Stomach (tissue), 4 donors: ENCODE measurements around the gene CCDC148.

Source experiments
- POLR2A ChIP-seq, 4 donors: fragments of 450-650 bp; IDR thresholded peaks; one replicate each; pipeline ENCODE4 v1.6.1; 2016; ENCODE audit warnings: antibody characterized with exemption in 4 of 4, control low read depth in 2 of 4, mild to moderate bottlenecking in 1 of 4, moderate library complexity in 1 of 4
- TF ChIP-seq, protein P1 (sequence below), 7 experiments: fragments of 450-650 bp in 4 of 7; fragments of 200-600 bp in 3 of 7; sonication (generic) in 3 of 7; IDR thresholded peaks; one replicate each; pipeline ENCODE4 v1.5.1; 2016 to 2019; ENCODE audit warnings: antibody characterized with exemption in 7 of 7, control low read depth in 2 of 7, mild to moderate bottlenecking in 1 of 7

- no peak for TF ChIP-seq POLR2A (IDR thresholded peaks at IDR 0.05)
- TF ChIP-seq, protein P1, sequence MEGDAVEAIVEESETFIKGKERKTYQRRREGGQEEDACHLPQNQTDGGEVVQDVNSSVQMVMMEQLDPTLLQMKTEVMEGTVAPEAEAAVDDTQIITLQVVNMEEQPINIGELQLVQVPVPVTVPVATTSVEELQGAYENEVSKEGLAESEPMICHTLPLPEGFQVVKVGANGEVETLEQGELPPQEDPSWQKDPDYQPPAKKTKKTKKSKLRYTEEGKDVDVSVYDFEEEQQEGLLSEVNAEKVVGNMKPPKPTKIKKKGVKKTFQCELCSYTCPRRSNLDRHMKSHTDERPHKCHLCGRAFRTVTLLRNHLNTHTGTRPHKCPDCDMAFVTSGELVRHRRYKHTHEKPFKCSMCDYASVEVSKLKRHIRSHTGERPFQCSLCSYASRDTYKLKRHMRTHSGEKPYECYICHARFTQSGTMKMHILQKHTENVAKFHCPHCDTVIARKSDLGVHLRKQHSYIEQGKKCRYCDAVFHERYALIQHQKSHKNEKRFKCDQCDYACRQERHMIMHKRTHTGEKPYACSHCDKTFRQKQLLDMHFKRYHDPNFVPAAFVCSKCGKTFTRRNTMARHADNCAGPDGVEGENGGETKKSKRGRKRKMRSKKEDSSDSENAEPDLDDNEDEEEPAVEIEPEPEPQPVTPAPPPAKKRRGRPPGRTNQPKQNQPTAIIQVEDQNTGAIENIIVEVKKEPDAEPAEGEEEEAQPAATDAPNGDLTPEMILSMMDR (IDR thresholded peaks at IDR 0.05), result no peak
Observed at GRCh38 chr2:158504088-158504487, 47.5 kb upstream of the CCDC148 start.
